ENCODE data around the gene EVI2A.
"Not testable (repeated sequence)": the region's sequence is repeated elsewhere in the genome, so short reads cannot be mapped to it uniquely, and the experiment has no call there.

EVI2A gene

DNA sequence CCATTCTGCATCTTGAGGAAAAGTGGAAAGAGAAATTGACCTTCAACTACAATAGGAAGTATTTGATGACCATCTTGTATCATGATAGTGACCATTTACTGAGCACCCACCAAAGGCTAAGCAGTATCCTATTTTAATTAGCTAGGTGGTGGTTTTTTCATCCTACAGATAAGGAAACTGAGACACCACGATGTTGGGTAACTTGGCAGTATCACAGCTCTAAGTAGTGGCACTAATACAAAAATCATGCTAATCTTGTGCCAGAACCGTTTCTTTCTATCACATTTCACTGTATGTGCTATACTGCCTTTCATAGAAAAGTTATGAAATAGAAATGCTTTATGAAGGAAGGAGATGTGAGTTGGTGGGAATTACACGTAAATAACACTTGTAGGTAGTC is 9.9 kb downstream of the EVI2A start:
- peak; percentile 25 for DNase-seq

DNA sequence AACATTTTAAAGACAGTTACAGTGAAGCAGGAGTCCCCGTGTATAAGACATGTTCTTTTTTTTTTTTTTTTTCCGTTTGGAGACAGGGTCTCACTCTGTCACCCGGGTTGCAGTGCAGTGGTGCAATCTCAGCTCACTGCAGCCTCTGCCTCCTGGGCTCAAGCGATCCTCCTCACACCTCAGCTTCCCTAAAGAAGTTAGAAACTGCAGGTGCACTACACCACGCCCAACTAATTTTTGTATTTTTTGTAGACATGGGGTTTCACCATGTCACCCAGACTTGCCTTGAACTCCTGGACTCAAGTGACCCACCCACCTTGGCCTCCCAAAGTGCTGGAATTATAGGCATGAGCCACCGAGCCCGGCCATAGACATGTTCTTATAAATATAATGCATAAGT is 10.5 kb downstream of the EVI2A start:
- DNase-seq, result peak; percentile 33

DNA sequence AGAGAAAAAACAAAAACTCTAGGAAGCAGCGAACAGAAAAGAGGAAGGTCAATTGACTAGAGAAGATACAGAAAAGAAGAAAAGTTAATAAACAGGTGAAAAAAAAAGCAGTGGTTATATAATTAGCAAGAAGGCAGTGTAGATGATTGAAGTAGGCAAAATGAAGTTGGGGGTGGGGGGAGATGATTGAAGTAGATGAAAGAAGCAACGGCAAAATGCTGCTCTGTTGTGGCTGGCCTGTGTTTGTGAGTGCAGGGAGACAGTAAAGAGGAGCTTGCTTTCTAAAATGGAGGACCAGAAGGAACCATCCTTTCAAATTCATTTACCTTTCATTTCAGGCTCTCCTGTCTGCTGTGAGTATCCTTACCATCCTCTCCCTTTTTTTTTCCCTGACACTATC is 11.2 kb downstream of the EVI2A start:
- peak; percentile 63 for DNase-seq

DNA sequence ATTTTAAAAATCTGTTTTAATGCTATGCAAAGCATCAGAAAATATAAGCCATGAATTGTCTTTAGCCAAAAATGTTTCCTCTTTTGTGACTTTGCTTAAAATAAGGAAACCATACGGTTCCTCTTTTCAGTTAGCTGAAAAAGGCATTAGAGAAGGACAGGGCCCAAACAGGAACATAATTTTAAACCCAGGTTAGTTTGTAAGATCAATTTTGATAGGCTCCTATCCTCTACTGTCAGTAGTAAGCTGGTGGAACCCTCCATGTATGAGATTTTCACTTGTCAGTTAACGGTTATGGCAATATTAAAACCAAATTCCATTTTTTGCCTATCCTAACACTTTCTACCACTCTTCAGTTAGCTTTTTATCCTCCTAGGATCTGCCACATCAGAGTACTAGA is 11.9 kb downstream of the EVI2A start:
- DNase-seq, result peak; percentile 91

DNA sequence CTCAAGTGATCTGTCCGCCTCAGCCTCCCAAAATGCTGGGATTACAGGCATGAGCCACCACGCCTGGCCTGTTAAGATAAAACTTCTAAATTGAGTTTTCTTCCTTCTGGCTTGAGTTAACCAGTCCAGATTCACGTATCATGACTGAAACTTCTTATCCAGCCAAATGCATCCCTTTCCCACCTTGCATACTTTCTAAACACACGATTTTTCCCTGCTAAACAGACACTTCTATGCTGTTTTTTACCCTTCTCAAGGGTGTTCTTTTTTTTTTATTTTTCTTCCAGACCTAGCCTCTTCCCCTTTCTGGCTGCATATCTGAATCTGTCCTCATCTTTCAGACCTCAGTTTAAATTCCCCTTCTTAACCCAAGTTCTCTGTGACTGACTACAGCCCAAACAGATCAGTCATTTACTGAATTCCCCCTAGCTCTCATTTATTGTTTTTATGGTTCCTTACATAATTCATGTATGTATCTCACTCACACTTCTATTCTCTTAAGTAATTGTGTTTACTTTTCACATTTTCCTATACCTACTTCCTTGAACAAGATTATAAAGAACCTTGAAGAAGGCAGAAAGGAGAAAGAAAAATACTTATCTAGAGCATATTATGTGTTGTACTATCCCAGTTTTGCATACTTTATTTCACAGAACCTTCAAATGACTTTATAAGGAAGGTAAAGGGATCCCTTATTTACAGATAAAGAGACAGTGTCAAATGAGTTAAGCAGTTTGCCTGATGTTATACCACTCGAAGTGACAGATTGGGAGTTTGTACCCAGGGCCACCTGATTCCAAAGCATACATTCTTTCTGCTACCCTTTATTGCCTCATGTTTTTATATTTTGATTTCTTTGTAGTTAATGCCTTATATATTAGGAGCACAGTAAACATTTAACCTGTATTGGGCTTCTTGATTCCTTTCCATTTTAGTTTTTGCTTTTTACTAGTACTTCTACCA is 12.8 kb downstream of the EVI2A start:
- peak; percentile 85 for DNase-seq

DNA sequence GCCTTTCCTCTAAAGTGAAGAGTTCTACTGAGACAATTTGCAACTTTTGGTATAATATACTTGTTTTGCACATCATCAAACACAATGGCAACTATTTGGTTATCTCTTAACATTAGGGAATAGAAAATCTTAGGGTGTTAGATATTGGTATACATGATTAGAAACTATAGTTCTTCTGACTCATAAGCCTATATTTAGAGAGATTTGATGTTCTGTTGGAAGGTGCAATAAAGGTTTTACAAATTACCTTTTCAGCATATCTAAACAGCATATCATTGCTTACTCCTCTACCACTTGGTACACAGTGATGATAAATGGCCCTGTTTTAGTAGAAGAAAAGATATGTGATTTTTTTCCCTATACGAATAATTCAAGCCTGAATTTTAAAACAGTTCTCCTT is 13.8 kb downstream of the EVI2A start:
- DNase-seq, result no peak

DNA sequence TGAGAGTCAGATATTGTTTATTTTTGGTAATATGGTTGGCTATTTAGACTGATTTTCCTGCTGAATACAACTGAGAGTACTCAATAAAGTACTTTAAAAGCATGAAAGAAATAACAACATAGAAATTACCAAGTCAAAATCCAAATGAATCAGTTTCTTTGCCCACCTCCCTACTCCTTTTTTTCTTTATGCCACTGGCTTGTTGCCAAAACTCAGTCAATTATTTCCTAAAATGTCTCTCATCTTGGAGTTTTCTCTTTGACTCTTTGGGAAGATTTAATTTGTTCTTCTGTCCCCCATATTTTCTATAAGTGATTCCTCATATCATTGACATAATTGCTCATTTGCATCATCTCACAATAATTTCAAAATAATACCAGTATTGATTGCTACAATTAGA is 21.8 kb downstream of the EVI2A start:
- DNase-seq, result no peak

DNA sequence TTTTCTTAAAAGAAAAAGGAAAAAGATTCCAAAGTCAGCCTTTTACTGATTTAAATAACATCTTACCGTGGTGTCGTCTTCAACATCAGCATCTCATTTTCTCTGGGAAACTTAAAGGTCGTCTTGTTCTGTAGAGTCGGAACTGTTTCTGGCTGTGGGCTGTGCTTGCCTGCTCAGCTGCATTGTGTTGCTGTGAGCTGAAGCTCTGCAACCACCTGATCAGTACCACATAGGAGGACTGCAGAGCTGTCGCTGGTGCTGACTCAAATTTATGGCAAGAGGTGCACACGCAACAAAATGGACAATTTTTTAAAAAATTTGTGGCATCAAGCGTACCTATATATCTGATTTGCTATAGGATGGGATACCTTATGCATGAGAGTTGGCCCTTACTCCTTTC is 24.3 kb downstream of the EVI2A start, which contains the start of gene OMG:
TSS of gene OMG (minus strand) at position 150 of the 400 bp plus-strand sequence. CDS start 908 bp downstream, outside the sequence.
- no peak for DNase-seq

DNA sequence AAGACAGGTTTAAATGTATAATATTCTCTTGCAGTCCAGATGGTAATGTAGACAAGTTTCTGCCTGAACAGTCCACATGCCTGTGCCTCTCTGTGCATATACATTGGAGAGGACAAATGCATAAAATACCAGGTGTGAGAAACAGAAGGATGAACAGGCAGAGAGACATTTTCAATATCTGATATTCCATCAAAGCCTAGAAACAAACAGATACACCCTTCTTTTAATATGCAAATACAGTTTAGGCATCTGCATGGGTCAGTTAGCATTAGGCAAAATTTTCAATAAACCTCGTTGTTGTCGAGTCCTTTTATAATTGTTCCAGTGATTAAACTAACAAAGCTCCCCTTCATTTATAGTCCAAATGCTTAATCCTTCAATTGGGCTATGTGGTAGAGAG is 25.3 kb downstream of the EVI2A start:
- DNase-seq, result no peak

DNA sequence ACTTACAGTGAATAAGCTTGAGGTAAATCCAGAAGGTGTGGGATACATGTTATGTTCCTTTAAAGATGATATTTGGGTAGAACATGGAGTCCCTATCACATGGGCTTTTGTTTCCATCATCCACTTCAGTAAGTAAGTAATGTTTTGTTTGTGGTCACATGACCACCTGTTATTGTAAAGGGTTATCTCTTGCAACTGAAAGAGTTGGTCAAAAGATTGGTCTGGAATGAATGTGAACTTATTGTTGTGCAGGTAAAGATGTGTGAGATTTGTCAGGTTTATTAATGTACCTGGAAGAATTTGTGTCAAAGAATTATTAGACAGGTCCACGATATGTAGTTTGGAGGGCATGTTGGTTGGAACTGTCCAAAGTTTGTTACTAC is 25.9 kb downstream of the EVI2A start:
- no peak for DNase-seq

DNA sequence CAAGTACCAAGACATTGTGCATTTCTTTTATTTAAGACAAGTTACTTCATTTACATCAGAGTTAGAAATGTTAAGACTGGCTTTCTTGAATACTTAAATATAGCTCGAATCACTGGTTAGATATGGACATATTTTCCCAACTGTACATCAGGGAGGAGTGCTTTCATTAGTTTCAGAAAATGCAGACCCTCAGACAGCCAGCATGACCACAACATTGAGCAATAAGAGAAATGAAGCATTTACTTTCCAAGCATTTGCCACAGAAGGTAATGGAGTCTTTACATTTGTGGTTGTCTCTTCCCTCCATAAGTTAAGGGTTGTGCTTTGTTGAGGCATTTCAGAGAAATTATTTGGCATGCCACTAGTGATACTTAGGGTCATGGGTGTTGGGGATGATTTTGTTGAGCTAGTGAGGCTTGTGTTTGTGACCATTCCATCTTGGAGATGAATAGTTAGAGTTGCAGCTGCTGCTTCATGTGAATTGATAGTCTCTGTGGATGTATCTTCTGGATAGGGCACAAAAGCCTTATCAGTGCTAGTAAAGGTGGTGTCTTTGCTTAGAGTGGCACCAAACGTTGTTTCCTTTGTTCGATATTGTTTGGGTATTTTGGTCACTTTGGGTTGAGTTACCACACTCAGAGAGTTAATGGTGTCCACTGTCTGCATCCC is 26.5 kb downstream of the EVI2A start:
- peak; percentile 45 for DNase-seq

DNA sequence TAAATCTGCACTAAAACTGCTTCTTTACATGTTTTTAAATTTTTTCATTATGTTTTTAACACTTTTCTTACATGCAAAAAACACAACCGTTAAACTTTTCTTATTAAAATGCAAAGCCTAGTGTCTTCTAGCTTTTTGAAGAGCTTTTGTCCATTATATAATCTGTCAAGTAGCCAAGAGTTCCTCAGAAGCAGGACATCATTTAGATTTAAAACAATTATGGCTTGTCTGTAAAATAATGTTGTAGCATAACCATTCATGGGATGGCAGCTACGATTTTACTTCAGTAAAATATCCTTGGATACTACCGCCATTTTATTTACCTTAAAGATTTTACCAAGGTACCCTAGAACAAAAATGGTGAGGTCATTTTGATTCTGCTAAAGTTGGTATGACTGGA is 27.2 kb downstream of the EVI2A start:
- no peak for DNase-seq

DNA sequence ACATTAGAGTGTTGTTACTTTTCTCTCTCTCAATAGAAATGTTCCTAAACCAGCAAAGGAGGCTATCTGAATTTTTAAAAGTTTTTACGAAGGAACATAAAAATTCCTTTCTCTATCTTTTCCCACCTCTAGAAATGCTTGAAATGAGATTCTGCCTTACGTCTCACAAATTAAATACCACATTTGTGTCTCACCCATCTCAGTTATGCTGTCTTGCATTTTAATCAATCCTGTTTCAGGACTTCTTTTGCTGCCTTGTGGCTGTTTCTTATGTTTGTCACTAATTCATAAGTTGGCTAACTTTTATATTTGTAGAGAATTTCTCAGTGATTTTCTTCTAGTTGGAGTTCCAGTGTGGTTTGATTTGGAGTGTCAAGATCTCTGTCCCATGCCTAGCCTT is 27.8 kb downstream of the EVI2A start:
- DNase-seq, result no peak

DNA sequence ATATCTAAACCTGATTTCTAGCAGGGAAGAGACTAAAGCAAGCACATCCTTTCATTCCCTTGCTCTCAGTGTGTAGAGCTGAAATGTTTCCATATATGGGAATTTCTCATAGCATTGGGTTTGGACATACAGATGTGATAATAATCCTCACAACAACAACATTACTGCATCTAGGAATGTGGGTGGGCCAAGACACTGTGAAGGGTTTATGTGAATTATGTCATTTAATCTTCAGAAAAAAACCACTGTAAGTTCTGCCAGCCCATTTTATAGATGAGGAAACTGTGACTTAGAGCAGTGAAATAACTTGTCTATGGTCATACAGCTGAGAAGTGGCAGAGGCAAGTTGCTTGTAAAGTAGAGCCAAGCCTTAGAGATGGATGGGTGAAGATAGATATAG is 29.6 kb downstream of the EVI2A start:
- no peak for DNase-seq

DNA sequence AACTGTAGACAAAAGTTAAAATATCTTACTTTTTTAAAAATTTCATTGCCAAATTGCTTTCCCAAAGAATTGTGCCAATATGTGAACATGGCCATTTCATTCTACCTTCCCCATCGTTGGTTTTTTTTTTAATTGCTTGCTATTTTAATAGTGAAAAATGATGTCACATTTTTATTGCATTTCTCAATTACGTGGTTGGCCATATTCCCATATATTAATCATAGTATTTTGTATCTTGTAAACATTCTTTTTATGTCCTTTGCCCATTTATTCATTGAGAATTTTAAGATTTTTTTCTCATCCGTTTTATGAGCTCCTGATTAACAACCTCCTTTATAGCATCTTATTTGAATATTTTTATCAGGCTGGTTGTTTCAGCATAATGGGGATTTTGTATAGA is 31.6 kb downstream of the EVI2A start:
- DNase-seq, result no peak

DNA sequence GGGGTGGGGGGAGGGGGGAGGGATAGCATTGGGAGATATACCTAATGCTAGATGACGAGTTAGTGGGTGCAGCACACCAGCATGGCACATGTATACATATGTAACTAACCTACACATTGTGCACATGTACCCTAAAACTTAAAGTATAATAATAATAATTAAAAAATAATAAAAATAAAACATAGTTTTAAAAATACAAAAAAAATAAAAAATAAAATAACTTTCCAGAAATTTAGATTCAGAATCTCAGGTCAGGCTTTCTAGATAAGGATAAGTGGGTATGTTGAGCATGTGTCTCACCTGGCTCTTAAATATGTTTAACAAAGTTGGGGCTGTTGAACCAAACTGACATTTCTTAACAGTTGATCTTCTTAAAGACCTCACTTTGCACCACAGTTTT is 33.5 kb downstream of the EVI2A start:
- not testable (repeated sequence) for DNase-seq

DNA sequence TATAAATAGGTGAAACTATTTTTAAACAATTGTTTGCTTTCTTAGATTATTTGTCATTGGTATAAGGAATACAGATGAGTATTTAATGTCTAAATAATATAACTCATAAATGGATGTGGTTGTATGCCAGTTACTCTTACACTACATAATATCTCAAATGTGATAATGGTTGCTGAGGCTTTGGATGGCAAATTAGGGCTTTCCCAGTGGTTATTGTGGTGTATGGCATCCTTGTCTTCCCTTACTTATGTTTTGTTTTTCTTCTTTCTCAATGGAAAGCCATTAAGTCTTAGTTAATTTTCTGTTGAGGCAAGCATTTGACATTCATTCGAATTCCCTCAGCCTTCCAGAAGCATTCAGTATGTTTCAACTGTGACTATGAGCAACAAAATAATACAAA is 34.8 kb downstream of the EVI2A start:
- no peak for DNase-seq

DNA sequence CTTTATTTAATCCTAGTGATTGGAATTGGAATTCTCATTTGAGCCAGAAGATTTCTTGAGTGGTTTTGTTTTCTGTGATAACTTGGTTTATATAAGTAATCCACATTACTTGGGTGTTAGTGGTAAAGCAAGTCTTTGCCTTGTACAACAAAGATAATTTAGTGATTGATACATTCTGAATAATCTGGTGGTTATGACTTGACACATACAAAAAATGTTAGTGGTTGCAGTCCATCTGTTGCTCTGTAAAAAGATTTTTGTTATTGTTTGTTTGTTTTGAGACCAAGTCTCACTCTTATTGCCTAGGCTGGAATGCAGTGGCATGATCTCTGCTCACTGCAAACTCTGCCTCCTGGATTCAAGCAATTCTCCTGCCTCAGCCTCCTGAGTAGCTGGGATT is 37.6 kb downstream of the EVI2A start:
- no peak for DNase-seq

DNA sequence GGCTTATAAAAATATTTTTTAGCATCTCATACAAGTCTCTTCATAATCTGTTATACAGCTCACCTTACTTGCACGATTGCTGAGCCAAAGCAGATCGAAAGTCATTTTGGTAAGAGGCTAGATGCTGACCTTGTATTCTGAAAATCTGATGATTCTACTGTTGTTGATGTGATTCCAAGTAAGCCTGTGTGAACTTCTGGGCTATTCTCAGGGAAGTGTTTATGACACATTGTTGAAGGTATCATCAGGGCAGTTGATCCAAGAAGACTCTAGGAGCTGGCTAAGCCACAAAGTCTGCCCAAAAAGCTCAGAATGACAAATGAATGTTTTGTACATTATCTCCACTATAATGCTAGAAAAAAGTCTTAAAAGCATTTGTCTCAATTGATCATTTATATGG is 40.4 kb downstream of the EVI2A start:
- no peak for DNase-seq

DNA sequence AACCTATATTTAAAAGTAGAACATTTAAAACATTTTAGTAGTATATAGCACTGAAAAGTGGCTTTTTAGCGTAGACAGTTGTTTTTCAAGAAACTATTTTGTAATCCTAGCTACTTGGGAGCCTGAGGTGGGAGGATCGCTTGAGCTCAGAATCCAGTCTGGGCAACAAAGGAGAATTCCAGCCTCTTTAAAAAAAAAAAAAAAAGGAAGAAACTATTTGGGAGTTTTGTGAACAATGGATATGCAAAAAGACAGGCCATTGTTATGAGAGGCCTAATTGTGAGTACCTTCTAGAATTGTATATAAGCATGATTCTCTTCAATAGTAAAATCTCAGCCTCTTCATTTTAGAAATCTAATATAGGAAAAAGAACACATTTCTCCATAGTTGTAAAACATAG is 42.0 kb downstream of the EVI2A start:
- no peak for DNase-seq

DNA sequence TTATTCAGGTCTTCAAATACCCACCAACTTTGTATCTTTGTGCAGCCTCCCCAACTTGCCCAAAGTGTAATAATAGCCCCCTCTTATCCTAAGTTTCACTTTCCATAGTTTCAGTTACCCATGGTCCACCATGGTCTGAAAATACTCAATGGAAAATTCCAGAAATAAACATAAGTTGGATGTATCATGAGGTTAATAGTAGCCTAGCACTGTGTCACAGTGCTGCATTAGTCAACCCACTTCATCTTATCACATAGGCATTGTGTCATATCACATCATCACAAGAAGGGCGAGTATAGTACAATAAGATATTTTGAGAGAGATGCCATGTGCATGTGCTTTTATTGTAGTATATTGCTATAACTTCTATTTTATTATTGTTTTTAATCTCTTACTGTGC is 46.3 kb downstream of the EVI2A start:
- no peak for DNase-seq

DNA sequence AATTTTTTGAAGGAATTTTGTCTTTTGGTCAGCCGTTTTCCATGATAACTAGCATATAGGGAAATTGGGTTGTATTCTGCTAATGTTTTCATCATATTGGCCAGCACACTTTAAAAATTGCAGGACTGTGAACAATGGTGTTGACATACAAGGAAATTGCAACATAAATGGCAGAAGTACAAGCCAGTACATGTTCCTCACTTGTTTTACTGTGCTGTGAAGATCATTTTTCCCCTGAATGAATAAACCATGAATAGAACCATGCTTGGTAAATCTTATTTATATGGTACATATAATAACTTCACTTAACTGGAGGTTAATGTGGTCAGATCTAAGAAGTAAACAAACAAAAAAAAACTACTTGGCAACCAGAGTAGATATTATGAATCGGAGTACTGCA is 47.2 kb downstream of the EVI2A start:
- no peak for DNase-seq

DNA sequence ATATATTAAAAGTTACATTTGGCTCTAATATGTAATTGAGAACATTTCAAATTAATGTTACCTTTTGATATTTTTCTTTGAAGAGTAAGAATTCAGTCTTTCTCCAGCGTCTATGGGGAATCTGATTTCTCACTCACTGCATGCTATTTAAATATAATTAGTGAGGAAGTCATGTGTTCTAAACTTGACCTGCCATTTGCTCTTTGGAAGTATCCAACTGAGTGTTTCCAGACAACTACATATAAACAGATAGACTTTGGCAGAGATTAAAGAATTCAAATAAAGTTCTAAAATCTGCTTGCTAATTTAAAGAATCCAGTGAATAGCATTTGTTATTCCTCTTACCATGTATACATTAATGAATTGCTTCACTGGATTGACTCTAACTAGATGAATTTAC is 47.9 kb downstream of the EVI2A start:
- no peak for DNase-seq

DNA sequence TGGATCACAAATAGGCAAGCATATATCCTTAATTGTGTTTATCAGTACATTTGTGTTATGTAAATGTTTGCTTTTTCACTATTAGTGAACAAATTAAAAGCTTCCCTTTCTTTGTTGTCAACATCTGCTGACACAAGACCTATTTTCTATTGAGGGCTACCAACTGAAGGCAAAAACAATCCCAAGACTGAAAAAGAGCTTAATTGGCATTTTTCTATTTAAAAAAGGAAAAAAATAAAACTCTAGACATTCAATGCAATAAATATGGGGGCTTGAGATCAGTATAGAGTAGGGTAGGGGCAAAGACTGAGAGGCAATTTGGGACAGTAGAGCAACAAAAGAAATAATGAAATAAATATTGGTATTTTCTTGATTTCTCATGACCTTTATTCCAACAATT is 48.6 kb downstream of the EVI2A start:
- DNase-seq, result no peak

Data from OCI-M1 (cell line).